Stimulated activated CD8-positive, alpha-beta memory T cell treated with anti-CD3 and anti-CD28 coated beads, Interleukin-2, amount 100 ng/mL, for 48 hours (primary cell): ENCODE measurements around the gene KIFAP3.

ENCODE experiments used
- DNase-seq, 2 donors: peaks; one replicate each; pipeline ENCODE4 v3.0.0-alpha.2; 2020; ENCODE audit warnings: low read depth in 2 of 2

The KIFAP3 gene

DNA sequence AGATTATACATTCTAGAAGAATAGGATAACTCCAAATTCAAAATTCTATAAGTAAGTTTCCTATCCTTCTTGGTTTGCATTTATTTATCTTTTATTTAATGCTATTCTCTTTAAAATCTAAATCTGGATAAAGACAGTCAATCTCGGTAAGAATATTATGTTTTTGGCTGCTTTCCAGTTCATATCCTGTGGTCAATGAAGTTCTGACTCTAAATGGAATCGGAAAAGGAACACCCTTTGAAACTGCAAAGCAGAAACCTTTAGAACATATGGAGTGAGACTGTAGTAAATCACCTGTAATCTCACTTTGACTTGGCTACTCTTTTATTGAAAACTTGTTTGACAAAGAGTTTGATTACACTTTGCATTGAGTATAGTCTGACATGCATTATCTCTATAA lies 85.2 kb downstream of the KIFAP3 start:
- DNase-seq: no peak

DNA sequence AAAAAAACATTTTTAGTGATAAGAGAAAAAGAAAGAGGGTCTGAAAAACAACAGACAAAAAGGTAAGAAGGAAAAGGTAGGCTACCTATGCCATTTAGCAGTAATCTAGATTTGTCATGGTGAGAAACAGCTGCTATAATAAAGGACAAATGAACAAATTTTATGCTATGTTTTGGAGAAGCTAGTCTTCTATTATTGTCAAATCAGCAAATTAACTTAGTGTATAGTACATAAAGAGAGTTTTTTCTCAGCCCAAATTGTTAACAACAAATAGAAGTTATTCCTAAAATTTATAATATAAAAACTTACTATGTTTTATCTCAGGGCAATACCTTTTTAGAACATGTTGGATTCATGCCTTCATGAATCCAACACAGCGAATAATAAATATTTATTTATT lies 88.7 kb downstream of the KIFAP3 start:
- DNase-seq: no peak

- no peak for DNase-seq
These were observed 100.4 kb downstream of the KIFAP3 start for GRCh38 chr1:169974067-169974466.

DNA sequence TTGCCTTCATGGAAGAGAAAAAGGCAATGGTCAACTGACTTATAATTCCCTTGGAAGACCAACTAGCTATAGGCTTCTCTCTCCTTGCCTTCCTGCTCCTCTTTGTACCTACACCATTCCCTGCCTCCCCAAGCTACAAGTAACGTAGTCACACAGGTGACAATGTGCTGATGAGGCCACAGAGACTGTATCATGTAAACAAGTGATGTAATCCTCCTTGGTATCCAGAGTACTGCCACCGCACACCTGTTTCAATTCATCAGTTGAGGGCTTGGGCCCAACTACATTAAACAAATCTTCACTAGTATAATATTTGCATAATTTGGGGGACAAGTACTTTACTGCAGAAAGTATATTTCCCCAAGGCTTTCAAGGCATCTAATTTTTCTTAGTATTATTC lies 104.4 kb downstream of the KIFAP3 start:
- no peak for DNase-seq

GRCh38 chr1:169968174-169968573 lies 106.3 kb downstream of the KIFAP3 start:
- no peak for DNase-seq

GRCh38 chr1:169964206-169964605 lies 110.3 kb downstream of the KIFAP3 start:
- no peak for DNase-seq

DNA sequence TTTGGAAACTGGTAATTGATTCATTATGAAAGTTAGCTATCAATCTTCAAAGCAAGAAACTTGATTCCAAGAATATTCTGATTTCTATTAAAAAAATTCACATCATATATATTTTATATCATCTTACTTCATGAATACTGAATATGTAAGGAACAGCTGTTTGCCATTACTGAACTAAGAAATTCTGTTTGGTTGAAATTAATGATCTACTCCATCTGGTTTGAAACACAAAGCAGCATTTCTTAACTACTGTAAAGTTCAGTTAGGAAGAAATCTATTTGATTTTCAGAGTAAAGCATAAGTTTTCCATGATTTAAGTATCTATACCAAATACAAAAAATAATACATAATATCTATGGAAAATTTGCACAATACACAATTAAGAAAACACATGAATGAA lies 114.8 kb downstream of the KIFAP3 start:
- DNase-seq: no peak

GRCh38 chr1:169958987-169959386 lies 115.5 kb downstream of the KIFAP3 start:
- DNase-seq: no peak

- DNase-seq: no peak
These were observed 116.6 kb downstream of the KIFAP3 start for GRCh38 chr1:169957884-169958283.

DNA sequence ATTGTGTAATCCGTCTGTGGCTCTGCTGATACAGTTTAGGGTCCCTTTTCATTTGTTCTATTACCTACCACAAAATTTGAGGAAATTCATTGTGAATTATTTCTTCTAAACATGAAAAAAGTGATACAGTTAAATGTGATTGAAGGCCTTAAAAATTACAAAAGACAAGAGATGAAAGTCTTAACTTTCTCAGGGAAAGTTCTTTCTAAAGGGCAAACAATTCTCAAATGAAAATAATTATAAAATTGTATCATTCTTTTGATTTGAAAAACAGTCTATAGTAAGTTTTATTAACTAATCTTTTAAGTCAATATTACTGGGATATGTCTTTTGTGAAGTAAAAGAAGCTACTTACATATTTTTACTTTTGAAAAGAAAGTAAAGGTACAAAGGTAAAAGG lies 123.4 kb downstream of the KIFAP3 start:
- DNase-seq: no peak

DNA sequence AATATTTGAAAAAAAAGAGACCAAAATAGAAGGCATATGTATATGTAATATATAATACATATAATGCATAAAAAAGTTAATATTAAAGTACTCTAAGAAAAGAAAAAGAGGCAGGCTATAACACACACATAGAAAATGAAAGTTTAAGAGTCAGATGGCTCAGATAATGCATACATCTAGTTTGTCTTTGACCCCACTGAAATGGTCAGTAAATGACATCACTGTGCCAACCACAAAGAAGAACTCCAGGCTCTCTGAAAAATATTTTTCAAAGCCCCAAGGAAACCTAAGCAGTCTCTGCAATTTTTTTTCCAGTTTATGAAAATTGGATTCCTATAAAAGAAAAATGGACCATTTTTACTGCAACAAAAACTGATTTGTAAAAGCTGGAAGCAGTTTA lies 125.4 kb downstream of the KIFAP3 start:
- no peak for DNase-seq

DNA sequence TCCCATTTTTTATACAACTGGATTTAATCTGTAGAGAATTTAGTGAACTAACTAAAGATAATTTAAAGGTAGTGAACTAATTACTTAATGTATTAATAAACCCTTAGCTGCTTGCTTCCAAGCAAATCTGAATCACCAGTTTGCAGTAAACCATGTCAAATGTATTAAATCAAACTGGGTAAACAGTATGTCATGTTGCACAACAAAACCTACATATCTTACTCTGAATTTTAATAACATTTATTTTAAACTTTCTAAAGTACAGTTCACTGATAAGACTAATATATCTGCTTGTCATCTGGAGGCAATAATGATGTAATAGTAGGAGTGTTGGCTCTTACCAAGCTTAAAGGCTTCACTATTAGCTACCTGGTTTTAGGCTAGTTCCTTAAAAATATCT lies 128.3 kb downstream of the KIFAP3 start:
- DNase-seq: no peak

GRCh38 chr1:169945181-169945580 lies 129.3 kb downstream of the KIFAP3 start:
- DNase-seq: no peak

DNA sequence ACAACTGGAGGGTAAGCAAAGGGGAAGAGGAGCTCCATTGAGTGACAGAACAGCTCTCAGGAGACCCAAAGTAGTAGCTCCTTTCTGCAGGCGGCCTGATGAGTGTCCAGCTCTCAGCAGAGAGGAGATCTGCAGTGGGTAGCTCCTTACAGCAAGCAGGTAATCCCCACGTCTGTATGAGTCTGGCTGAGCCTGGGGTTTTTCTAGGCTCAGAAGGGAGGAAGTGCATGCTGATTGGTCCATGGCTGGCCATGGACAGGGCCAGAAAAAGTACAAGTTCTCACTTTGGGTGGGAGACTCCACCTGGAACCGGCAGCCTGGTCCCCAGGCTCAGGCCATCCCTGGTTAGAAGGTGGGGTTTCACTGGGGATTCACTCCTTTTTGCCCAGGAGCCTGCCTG lies 129.9 kb downstream of the KIFAP3 start:
- DNase-seq: no peak

GRCh38 chr1:169943963-169944526 lies 130.4 kb downstream of the KIFAP3 start:
- no peak for DNase-seq

DNA sequence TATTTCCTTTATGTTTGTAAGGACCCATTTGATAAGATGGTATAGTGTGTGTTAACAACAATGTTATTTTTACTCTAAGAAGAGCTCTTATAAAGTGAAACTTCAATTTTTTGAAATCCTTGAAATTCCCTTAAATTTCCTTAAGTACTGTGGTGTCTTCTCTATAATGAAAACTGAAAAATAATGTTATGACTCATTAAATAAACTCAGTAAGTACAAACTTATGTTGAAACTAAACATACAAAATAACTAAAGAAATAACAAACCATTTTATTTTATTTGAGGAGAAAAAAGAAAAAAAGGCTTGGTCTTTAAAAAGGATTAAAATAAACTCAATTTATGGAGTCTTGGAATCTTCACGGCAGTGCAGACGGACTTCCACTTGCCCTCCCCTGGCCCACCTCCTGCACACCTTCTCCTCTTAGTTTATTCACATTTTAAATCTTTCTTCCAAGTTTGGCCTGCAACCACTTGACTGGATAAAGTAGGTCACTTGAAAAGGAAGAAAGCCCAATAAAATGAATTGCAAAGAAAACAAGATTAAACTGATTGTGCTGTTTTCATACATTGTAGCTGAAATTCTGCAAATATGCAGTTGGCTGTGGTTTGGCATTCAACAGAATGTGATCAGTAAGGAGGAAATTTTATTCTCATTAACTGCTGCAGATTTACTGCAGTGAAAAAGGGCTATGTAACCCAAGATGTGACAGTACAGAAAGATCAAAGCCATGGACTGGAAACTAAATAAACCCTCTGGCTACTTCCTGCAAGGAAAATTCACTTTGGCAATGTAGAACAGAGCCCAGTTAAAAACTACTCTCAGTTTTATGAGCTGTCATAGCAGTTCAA lies 132.3 kb downstream of the KIFAP3 start:
- DNase-seq: no peak

DNA sequence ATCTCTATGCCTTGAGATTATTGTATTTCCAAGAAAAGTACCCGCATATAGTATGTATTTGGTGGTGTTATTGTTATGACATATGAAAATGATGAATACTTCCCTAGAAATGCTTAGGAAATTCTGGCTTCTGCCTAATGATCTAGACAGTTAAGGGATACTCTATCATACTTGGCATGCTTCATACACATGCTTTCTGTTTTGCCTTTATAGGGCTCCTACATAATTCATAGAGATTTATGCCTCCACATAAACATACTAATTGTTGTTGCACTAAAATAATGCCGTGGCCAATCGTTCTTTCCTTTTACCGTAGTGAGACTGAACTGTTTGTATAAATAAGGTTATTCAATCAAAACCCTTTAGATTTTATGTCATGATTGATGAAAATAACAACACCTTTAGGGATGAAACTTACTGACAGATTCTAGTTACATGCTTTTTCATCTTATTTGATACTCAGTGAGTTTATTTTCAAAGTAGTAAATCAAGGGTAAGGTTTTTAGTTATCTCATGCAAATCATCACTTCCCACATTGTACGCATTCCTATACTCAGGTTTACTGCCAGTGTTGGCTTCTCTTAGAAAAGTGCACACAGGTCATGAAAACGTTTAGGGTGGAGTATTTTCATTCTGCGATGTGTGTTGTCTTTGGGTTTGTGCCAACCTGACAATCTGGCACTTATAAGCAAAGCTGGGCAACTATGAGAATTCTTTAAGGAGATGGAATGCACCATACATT lies 140.3 kb downstream of the KIFAP3 start:
- DNase-seq: no peak

- no peak for DNase-seq
These were observed 142.7 kb downstream of the KIFAP3 start for GRCh38 chr1:169931795-169932231.

- no peak for DNase-seq
These were observed 145.3 kb downstream of the KIFAP3 start for GRCh38 chr1:169929210-169929526.

- DNase-seq: no peak
These were observed 145.9 kb downstream of the KIFAP3 start for GRCh38 chr1:169928438-169929209.

GRCh38 chr1:169925505-169926482 lies 148.7 kb downstream of the KIFAP3 start:
- DNase-seq: no peak
